HFF-Myc (cell line): ENCODE measurements around the gene OPCML.

ENCODE experiments used
- DNase-seq: peaks from one replicate; pipeline ENCODE4 v3.0.0-alpha.2; 2011; ENCODE audit warnings: low read depth; ENCODE audit errors: extremely low read depth
- H3K4me3 ChIP-seq: replicated peaks from 2 replicates; pipeline ENCODE4 v1.5.1; 2011; ENCODE audit warnings: low read depth, mild to moderate bottlenecking, control low read depth, low read length
- CTCF ChIP-seq: IDR thresholded peaks from 2 replicates; pipeline ENCODE4 v1.5.1; 2012; ENCODE audit warnings: mild to moderate bottlenecking, low read depth, low read length, control low read depth; ENCODE audit errors: missing control alignments

The OPCML gene

DNA sequence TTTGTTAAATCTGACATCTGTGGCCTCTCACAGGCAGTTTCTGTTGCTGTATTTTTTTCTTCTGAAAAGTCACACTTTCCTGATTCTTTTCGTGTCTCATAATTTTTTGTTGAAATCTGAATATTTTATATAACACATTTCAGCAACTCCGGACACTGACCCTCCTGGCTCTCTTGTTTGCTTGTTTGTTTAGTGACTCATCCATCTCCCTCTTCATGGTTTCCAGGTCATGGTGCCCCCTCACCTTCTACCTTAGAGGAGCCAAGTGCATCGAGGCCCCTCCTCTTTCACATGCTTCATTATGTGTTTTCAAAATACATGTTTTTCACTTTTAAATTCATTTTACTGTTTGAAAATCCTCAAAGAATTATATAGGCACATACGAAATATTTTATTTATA is 562.4 kb downstream of the OPCML start:
- TF ChIP-seq CTCF, result no peak
- no peak overlapping the region for H3K4me3 ChIP-seq
- DNase-seq, result no peak

DNA sequence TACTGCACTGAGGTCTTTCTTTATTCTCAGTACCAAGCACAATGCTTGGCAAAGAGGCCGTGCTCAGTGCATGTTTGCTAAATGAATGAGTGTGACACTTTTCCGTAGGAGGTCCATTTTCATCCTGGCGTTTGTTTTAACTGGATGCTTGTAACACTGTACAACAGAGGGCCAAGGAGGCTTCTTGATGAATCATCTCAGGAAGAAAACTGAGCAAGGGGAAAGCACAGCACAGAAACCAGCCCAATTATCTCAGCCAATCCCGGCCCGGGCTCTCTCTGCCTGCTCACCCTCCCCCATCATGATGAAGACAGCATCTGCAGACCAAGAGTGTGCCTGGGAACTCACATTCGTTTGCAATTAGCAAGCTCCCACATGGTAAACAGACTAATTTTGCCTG is 570.3 kb downstream of the OPCML start:
- TF ChIP-seq CTCF, result no peak
- peak; percentile 2 for DNase-seq
- H3K4me3 ChIP-seq, result no peak overlapping the region

DNA sequence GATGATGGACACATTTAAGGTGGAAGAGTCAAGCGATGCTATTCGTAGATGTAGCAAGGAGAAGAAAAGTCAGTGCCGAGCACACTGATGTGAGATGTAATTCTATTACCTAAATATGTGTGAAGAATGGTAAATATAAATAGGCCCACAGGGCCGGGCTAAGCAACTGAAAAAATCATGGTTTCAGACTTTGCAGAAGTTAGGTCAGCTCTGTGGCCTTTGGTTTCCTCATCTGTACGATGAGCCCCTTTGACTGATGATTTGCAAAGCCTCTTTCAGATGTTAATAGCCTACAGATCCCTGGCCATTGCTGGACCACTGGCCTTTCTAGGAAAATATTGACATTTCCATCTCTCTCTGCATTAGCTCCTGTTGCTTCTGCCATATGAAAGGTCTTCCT is 570.8 kb downstream of the OPCML start:
- DNase-seq, result no peak
- no peak for TF ChIP-seq CTCF
- no peak overlapping the region for H3K4me3 ChIP-seq

GRCh38 chr11:132960273-132961078 is 571.8 kb downstream of the OPCML start:
- TF ChIP-seq CTCF, result no peak
- H3K4me3 ChIP-seq, result no peak overlapping the region
- no peak for DNase-seq

DNA sequence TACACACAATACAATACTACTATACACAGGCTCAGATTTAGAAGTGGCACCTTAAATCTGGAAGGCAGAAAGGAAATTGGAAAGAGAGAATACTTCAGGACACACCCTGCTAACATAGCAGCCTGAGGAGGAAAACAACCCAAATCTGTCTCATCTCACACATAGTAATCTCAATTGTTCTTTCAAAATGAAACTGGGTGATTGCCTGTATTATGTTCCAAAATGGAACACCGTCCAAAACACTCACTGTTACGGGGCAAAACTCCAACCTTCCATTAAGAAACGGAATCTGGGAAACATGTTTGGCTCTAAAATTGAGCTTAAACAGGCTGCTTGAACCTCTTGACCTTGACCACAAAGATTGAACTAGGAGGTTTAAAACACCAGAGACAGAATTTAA is 572.6 kb downstream of the OPCML start:
- no peak for TF ChIP-seq CTCF
- no peak for DNase-seq
- H3K4me3 ChIP-seq, result no peak overlapping the region

DNA sequence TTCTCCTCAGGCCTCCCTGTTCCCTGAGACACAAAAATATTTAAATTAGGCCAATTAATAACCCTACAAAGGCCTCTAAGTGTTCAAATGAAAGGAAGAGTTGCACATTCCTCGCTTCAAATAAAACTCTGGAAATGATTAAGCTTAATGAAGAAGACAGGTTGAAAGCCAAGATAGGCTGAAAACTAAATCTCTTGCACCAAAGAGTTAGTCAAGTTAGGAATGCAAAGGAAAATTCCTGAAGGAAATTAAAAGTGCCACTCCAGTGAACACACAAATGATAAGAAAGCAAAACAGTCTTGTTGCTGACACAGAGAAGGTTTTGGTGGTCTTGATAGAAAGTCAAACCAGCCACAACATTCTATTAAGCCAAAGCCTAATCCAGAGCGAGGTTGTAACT is 574.4 kb downstream of the OPCML start:
- no peak for TF ChIP-seq CTCF
- DNase-seq, result no peak
- no peak overlapping the region for H3K4me3 ChIP-seq

- no peak for TF ChIP-seq CTCF
- DNase-seq, result no peak
- H3K4me3 ChIP-seq, result no peak overlapping the region
Observed at GRCh38 chr11:132948252-132948651, 584.0 kb downstream of the OPCML start.
